Muscle layer of duodenum (tissue), 2 donors: Measurements from ENCODE around the gene LPXN.

Source experiments
- H3K27ac ChIP-seq: one replicate; pipeline ENCODE4 v1.7.0; 2013; ENCODE audit warnings: mild to moderate bottlenecking, low read length
- H3K27me3 ChIP-seq: one replicate; pipeline ENCODE4 v1.7.0; 2013; ENCODE audit warnings: low read depth, mild to moderate bottlenecking, control low read depth, low read length
- H3K36me3 ChIP-seq, 2 donors: one replicate each; pipeline ENCODE4 v1.7.0; 2013; ENCODE audit warnings: low read length in 2 of 2, control low read depth in 1 of 2, mild to moderate bottlenecking in 1 of 2; ENCODE audit not compliant: insufficient read depth in 2 of 2, control insufficient read depth in 1 of 2
- H3K4me1 ChIP-seq, 2 donors: one replicate each; pipeline ENCODE4 v1.7.0; 2013; ENCODE audit warnings: low read length in 2 of 2, mild to moderate bottlenecking in 2 of 2, control low read depth in 1 of 2, moderate library complexity in 1 of 2; ENCODE audit not compliant: insufficient read depth in 2 of 2, control insufficient read depth in 1 of 2
- H3K4me3 ChIP-seq, 2 donors: one replicate each; pipeline ENCODE4 v1.7.0; 2013; ENCODE audit warnings: low read length in 2 of 2, low read depth in 1 of 2, mild to moderate bottlenecking in 1 of 2
- H3K9me3 ChIP-seq, 2 donors: one replicate each; pipeline ENCODE4 v1.7.0; 2013; ENCODE audit warnings: low read length in 2 of 2, control low read depth in 1 of 2, mild to moderate bottlenecking in 1 of 2; ENCODE audit not compliant: control insufficient read depth in 1 of 2
- donor health status: healthy.

The LPXN gene

DNA sequence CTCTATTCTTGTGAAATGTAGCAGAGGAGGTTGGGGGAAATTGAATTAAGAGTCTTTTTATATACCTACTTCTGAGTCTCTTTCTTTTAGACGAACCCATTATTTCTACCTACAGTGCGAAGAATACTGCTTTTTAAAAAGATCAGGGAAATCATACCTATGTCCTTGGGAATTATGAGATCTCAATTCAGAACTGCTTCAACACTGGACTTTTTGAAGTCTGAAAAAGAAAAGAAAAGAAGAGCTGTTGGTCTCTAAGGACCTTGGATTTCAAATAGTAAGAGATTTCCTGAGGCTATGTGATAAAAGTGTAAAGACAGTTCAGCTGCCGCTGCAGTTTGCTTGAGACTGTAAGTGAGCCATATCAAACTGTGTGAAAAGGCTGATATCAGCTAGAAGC lies 64.0 kb downstream of the LPXN start:
- H3K27ac ChIP-seq = no peak overlapping the region

DNA sequence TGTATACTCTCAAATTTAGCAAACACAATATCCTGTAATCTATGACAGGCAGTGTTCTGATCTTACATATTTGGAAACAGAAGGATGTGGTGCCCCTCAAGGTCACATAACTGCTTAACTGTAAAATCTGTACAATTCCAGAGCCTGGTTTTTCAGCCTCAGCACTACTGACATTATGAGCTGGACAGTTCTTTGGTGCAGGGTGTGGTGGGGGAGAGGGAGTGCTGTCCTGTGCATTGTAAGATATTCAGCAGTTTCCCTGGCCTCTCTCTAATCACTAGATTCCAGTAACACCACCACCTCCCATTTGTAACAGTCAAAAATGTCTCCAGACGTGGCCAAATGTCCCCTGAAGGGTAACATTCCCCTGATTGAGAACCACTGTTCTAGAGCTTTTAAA lies 65.9 kb downstream of the LPXN start:
- Histone ChIP-seq H3K4me3 (no peak overlapping the region), H3K27me3 (no peaks in the 10 kb centered on the region), H3K9me3 (no peaks in the 10 kb centered on the region), H3K4me1 (no peaks in the 10 kb centered on the region), H3K27ac (no peak overlapping the region), H3K36me3 (no peaks in the 10 kb centered on the region)

More for the DNA sequence above, 64.0 kb downstream of the LPXN start:
- H3K4me3 ChIP-seq = no peak overlapping the region
- H3K27me3 ChIP-seq = peaks cover 4% of the 10 kb centered on the region
- no peaks in the 10 kb centered on the region for H3K9me3 ChIP-seq
- no peaks in the 10 kb centered on the region for H3K36me3 ChIP-seq
- H3K4me1 ChIP-seq = no peaks in the 10 kb centered on the region

DNA sequence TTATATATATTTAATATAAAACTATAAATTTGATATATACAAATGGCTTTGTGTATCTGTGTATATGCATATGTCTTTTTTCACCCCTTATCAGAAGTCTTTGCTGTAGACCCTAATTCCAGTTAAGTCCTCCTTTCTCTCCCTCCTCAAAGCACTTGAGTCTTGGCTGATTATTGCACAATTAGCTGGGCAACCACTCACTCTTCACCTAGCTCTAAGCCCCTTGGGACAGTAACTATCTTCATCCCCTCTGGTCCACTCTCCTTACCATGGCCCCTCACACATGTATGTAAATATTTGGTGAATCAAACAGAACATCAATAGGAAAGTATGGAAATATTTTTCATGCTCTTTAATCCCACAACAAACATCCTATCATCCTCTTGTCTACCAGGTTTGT lies 66.8 kb downstream of the LPXN start:
- H3K36me3 ChIP-seq = no peaks in the 10 kb centered on the region
- no peaks in the 10 kb centered on the region for H3K9me3 ChIP-seq
- H3K27ac ChIP-seq = no peak overlapping the region
- no peak overlapping the region for H3K4me3 ChIP-seq
- no peaks in the 10 kb centered on the region for H3K4me1 ChIP-seq
- H3K27me3 ChIP-seq = no peaks in the 10 kb centered on the region

DNA sequence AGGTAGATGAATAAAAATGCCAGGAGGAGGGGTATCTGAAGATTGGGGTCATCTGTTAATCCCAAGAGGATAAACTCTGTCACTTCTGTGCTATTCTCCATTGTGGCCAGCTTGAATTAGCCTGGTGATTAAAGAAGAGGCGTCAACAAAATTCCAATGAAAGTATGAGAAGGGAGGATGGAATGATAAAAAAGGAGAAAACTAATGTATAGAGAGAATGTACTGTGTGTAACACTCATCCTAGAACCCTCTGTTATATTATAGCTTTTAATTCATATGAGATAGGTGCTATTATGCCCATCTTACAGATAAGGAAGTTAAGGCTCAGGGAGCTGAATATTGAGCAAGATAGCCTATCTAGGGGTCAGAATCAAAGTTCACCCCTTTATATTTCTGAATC lies 67.7 kb downstream of the LPXN start, which contains the start of gene OR5B21:
Gene OR5B21 (minus strand): TSS at position 101 of the 400 bp plus-strand sequence. CDS start 0 bp downstream, at position 101.
- Histone ChIP-seq H3K27ac (no peak within 1 kb of the TSS), H3K4me1 (no peaks in the 10 kb centered on the region), H3K4me3 (no peak within 1 kb of the TSS), H3K27me3 (no peaks in the 10 kb centered on the region), H3K36me3 (no peaks in the 10 kb centered on the region), H3K9me3 (no peaks in the 10 kb centered on the region)

DNA sequence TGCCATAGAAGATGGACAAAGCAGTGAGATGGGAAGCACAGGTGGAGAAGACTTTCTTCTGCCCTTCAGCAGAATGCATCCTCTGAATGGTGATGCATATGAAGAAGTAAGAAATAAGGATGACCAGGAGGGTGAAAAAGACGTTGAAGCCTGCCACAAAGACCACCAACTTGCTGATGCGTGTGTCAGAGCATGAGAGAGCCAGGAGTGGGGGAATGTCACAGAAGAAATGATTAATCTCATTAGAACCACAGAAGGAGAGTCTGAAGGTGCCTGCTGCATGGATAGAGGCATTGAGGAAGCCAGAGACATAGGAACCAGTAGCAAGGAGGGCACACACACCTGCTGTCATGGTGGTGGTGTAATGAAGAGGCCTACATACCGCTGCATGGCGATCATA lies 68.3 kb downstream of the LPXN start:
- Histone ChIP-seq H3K4me1 (no peaks in the 10 kb centered on the region), H3K27ac (no peak overlapping the region), H3K9me3 (no peaks in the 10 kb centered on the region), H3K4me3 (no peak overlapping the region), H3K27me3 (no peaks in the 10 kb centered on the region), H3K36me3 (no peaks in the 10 kb centered on the region)

DNA sequence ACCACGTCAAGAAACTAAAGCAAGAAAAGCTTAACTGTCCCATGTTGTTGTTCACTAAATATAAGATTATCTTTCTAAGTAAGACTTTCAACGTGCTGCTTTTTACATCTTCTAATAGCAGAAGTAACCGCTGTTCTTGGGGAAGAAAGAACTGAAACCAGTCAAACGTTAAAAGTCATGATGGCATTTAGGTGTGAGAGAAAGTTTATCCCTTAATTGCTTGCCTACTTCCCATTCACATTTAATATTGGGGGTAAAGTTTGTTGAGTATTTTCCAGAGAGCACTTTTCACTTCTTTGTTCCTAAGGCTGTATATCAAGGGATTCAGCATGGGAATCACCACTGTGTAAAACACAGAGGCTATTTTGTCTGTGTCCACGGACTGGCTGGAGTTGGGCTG lies 68.7 kb downstream of the LPXN start:
- Histone ChIP-seq H3K4me1 (no peaks in the 10 kb centered on the region), H3K27me3 (no peaks in the 10 kb centered on the region), H3K27ac (no peak overlapping the region), H3K9me3 (no peaks in the 10 kb centered on the region), H3K36me3 (no peaks in the 10 kb centered on the region), H3K4me3 (no peak overlapping the region)

DNA sequence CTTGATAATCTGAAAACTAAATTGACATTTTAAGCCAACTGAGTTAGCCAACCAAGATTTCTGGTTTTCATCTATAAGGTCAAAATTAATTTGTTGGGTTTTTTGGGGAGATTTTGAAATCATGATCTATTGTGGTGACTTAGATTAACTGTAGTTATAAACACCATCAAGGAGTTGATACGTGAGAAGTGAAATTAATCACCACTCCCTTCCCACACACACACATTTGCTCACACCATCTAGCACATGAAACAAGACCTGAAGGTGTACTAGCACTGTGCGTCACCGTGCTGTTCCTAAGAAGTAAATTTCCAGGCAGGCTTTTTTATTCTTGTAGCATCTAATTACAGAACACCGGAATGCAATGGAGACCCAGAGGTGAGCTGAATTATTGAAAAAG lies 69.8 kb downstream of the LPXN start:
- no peak overlapping the region for H3K4me3 ChIP-seq
- H3K4me1 ChIP-seq = no peaks in the 10 kb centered on the region
- no peak overlapping the region for H3K27ac ChIP-seq
- H3K9me3 ChIP-seq = no peaks in the 10 kb centered on the region
- H3K27me3 ChIP-seq = no peaks in the 10 kb centered on the region
- no peaks in the 10 kb centered on the region for H3K36me3 ChIP-seq

DNA sequence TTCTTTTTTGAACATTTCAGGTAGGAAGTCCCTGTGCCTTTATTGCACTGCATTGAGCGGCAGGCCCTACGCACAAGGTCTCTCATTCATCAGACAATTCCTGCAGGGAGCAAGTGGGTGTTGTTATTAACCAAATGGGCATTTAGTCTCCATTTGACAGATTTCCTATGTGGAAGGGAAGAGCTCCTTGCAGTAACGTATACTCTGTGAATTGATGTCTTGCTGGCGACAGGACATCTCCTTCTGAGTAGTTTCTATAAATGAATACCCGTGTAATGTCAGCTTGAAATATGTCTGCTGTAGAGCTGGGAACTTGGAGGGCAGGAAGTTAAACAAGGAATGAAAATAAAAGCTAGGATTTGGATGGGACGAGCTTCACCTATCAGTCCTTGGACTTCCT lies 71.4 kb downstream of the LPXN start:
- Histone ChIP-seq H3K9me3 (no peaks in the 10 kb centered on the region), H3K4me3 (no peak overlapping the region)

DNA sequence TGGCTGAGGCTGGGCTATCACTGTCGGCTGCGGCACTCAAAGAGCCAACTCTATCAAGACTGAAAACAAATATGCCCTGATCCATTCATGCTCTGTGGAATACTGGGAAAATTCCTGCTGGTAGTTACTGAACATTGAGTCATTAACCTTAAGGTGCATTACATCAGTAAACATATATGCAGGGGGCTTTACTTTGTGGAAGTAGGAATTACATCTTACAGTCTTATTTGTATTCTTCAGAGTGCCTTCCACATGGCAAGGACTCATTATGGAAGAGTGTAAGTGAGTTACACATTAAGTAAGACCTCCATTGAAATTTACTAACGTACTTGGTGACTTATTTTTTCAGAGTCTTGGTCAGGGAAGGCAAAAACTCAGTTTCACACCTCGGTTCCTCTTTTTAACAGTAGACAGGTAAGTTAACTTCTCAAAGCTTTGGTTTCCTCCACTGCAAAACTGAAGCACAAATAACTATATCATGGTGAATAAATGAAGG lies 72.2 kb downstream of the LPXN start:
- Histone ChIP-seq H3K4me3 (no peak overlapping the region), H3K27me3 (no peaks in the 10 kb centered on the region), H3K4me1 (no peaks in the 10 kb centered on the region)

More for the DNA sequence above, 71.4 kb downstream of the LPXN start:
- Histone ChIP-seq H3K27ac (no peak overlapping the region), H3K27me3 (no peaks in the 10 kb centered on the region), H3K4me1 (no peaks in the 10 kb centered on the region), H3K36me3 (no peaks in the 10 kb centered on the region)

DNA sequence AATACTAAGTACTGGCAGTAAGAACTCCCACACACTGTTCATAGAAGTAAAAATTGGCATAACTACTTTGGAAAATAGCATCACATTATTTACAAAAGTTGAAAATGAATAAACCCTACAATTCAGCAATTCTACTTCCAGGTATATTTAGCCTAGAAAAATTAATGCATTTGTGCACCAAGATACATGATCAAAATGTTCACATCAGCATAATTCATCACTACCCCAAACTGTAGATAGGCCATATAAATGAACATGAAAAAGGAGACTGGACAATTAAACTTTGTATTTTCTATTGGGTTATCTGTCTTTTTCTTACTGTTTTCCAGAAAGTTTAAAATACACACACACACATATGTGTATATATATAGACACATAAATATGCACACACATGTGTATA lies 73.7 kb downstream of the LPXN start:
- H3K4me3 ChIP-seq = no peak overlapping the region
- no peaks in the 10 kb centered on the region for H3K9me3 ChIP-seq
- no peak overlapping the region for H3K27ac ChIP-seq
- no peaks in the 10 kb centered on the region for H3K27me3 ChIP-seq
- H3K36me3 ChIP-seq = no peaks in the 10 kb centered on the region
- no peaks in the 10 kb centered on the region for H3K4me1 ChIP-seq

More for the DNA sequence above, 72.2 kb downstream of the LPXN start:
- Histone ChIP-seq H3K27ac (no peak overlapping the region), H3K36me3 (no peaks in the 10 kb centered on the region), H3K9me3 (no peaks in the 10 kb centered on the region)

DNA sequence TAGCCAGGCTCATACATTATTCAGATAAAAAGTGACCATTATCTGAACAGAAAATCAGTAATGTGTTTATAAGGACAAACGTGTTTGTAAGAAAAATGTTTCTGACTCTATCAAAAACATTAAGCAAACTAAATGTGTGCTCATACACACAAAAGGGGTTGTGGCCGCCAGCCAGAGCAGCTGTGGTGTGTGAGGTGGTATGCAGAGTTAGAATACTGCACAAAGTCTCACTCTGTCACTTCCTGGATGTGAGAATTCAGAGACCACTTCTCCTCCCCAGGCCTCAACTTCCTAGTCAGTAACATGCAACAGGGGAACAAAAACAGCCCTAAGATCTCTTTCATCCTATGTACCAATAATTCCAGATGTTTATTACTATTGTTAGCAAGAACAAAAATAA lies 77.2 kb downstream of the LPXN start:
- Histone ChIP-seq H3K9me3 (no peaks in the 10 kb centered on the region), H3K27me3 (no peaks in the 10 kb centered on the region), H3K4me1 (no peaks in the 10 kb centered on the region), H3K36me3 (no peaks in the 10 kb centered on the region), H3K4me3 (no peak overlapping the region), H3K27ac (no peak overlapping the region)

DNA sequence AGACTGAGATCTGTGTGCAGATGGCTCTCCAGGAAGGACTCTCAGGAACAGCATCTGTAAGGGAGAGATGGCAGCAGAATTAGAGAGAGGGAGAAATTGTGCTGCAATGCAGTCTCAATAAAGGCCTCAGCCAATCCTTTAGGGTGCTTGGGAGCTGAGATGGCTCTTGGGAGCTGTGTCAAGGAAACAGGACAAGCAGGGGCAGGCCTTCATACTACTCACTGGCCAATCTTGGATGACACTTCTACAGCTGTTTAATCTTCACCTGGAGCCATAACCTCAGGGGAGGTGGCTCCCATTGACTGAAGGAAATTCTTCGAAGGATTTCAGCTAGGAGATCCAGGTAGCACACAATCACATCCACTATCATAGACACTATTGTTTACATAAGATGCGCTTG lies 77.7 kb downstream of the LPXN start:
- Histone ChIP-seq H3K4me1 (no peaks in the 10 kb centered on the region), H3K4me3 (no peak overlapping the region), H3K27me3 (no peaks in the 10 kb centered on the region), H3K9me3 (no peaks in the 10 kb centered on the region), H3K27ac (no peak overlapping the region), H3K36me3 (no peaks in the 10 kb centered on the region)
